PC-9 (cell line): ENCODE data around the gene HHAT.

Experiments used
- CTCF ChIP-seq: fragments of 200-600 bp; sonication (generic); conservative IDR thresholded peaks from 2 replicates; pipeline ENCODE4 v1.6.1; 2017; ENCODE audit warnings: mixed run types, antibody characterized with exemption, mild to moderate bottlenecking, moderate library complexity
- EZH2 ChIP-seq: fragments of 200-600 bp; sonication (generic); IDR thresholded peaks from 2 replicates; pipeline ENCODE4 v1.8.0; 2017; ENCODE audit warnings: antibody characterized with exemption, low read depth

GRCh38 chr1:210594605-210595004, 265.9 kb downstream of the HHAT start:
- TF ChIP-seq CTCF (no peak), EZH2 (no peak)
